Stimulated activated CD8-positive, alpha-beta memory T cell treated with anti-CD3 and anti-CD28 coated beads, Interleukin-7, amount 100 ng/mL, for 48 hours (primary cell): ENCODE data around the gene PCNT.
"Not testable (repeated sequence)": the region's sequence is repeated elsewhere in the genome, so short reads cannot be mapped to it uniquely, and the experiment has no call there.

Experiments used
- DNase-seq, 2 donors: peaks; one replicate each; pipeline ENCODE4 v3.0.0-alpha.2; 2020; ENCODE audit warnings: low read depth in 1 of 2; ENCODE audit errors: extremely low read depth in 1 of 2

Gene PCNT

GRCh38 chr21:46401186-46401910 lies 77.4 kb downstream of the PCNT start:
- DNase-seq = no peak

DNA sequence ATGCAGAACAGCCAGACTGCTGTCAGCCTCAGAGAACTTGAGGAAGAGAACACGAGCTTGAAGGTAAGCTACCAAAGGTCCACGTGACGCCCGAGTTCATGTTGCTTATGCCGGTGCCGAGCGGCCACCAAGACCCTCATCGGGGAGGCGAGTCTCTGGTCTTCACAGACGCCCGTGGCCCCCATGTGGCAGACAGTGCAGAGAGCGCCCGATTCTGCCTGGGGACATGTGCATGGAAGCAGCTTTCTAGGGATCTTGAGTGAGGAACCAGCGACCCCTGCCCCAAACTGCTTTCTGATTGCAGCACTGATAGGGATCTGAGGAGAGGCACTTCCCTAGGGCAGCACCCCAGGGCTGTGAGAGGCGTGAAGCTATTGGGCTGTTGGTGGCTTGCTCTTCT lies 78.5 kb downstream of the PCNT start:
- DNase-seq = no peak

DNA sequence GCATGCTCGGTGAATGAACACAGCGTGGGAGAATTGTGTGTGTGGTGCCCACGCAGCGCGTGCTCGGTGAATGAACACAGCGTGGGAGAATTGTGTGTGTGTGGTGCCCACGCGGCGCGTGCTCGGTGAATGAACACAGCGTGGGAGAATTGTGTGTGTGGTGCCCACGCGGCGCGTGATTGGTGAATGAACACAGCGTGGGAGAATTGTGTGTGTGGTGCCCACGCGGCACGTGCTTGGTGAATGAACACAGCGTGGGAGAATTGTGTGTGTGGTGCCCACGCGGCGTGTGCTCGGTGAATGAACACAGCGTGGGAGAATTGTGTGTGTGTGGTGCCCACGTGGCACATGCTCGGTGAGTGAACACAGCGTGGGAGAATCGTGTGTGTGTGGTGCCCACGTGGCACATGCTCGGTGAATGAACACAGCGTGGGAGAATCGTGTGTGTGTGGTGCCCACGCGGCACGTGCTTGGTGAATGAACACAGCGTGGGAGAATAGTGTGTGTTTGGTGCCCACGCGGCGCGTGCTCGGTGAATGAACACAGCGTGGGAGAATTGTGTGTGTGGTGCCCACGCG lies 79.4 kb downstream of the PCNT start:
- not testable (repeated sequence) for DNase-seq

DNA sequence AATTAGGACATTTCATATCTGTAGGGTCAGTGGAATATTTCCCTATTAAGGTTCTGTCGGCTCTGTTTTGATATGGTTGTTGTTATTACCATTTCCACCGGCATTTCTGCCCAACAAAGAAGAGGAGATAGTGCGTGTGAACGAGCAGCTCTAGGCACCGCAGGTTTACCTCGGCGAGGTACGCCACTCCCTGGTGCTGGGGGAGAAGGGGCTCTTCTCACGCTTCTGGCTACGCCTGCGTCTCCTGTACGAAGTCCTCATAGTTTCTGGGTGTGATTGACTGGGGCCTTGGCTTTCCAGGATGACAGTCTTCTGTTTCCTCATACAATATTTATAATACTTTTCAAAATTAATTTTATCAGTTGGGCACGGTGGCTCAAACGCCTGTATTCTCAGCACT lies 80.3 kb downstream of the PCNT start:
- no peak for DNase-seq

DNA sequence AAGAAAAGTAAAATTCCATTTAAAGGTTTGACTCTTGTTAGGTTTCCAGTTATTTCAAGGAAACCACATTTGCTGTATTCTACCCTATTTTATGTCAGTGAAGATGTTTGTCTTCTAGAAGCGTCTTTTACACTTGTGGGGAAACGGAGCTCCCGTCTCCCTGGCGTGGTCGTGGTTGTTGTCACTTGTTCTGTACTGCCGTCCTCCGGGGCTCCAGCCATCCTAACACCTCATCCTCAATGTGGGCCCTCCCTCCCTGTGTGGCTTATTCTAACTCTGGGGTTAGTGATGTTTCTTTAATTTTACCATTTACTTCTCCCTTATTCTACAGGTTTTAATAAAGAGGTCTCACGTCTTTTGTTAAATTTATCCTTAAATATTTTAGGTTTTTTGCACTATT lies 82.0 kb downstream of the PCNT start:
- DNase-seq = no peak

GRCh38 chr21:46409641-46410406 lies 85.9 kb downstream of the PCNT start:
- no peak for DNase-seq

DNA sequence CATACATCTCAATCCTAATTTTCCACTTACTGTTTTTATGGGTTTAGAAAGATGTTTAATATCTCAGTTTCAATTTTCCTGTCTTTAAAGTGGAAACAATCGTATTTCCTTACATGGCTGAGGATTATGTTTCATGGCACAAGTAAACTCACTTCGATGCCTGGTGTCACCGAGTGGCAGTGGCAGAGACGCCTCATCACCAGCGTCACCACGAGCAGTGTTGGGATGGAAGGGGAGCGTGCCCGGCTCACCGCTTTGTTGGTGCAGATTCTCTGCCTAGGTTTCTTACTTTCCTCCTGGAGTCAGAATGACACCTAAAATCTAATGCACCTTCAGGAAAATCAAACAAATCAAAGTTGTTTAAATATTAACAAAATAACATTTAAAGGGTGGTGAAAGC lies 86.6 kb downstream of the PCNT start:
- DNase-seq = no peak

DNA sequence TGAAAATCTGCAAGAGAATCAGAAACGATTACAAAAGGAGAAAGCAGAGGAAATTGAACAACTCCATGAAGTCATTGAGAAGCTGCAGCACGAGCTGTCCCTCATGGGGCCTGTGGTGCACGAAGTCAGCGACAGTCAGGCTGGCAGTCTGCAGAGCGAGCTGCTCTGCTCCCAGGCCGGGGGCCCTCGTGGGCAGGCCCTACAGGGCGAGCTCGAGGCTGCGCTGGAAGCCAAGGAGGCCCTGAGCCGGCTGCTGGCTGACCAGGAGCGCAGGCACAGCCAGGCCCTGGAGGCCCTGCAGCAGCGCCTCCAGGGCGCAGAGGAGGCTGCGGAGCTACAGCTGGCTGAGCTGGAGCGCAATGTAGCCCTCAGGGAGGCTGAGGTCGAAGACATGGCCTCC lies 87.3 kb downstream of the PCNT start:
- DNase-seq = no peak

DNA sequence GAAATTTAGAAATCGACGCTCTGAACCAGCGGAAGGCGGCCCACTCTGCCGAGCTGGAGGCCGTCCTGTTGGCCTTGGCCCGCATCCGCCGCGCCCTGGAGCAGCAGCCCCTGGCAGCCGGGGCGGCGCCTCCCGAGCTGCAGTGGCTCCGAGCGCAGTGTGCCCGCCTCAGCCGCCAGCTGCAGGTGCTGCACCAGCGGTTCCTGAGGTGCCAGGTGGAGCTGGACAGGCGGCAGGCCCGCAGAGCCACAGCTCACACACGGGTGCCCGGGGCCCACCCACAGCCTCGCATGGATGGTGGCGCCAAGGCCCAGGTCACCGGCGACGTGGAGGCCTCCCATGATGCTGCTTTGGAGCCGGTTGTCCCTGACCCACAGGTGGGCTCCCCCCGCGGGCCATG lies 87.7 kb downstream of the PCNT start:
- no peak for DNase-seq

DNA sequence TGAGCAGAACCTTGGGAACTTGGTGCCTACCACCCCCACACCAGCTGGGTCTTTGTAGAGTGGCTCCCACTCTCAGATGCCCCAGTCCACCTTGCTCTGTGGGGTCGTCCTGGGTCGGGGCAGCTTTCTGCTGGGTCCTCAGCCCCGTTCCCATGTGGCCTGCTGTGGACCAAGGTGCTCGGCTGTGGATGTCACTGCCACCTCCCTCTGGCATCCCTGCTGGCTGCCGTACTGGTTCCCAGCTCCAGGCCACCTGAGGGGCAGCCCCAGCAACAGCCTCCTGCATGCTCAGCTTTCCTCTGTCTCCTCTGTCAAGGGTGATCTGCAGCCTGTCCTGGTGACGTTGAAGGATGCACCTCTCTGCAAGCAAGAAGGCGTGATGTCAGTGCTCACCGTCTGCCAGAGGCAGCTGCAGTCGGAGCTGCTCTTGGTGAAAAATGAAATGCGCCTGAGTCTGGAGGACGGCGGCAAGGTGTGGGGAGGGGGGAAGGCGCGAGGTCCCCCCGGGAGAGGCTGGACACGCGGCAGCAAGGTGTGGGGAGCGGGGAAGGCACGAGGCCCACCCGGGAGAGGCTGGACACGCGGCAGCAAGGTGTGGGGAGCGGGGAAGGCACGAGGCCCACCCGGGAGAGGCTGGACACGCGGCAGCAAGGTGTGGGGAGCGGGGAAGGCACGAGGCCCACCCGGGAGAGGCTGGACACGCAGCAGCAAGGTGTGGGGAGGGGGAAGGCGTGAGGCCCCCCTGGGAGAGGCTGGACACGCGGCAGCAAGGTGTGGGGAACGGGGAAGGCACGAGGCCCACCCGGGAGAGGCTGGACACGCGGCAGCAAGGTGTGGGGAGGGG lies 88.8 kb downstream of the PCNT start:
- DNase-seq = no peak

DNA sequence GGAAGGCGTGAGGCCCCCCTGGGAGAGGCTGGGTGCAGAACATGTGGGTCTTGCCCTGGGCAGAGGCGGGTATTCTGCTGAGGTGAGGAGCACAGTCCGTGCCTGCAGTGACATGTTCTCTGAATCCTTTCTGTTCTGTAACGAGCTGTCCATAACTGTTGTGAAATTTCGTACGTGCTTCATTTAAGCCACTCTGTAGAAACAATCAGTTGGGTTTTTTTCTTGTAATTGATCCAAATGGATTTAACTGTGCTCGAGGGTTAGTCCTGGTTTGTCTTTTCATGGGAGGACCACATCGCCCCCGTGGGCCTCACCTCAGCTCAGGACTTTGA lies 89.4 kb downstream of the PCNT start:
- DNase-seq = no peak

- DNase-seq = no peak
Measured at GRCh38 chr21:46414965-46415275, 91.0 kb downstream of the PCNT start.

- no peak for DNase-seq
Measured at GRCh38 chr21:46416551-46416950, 92.6 kb downstream of the PCNT start.

DNA sequence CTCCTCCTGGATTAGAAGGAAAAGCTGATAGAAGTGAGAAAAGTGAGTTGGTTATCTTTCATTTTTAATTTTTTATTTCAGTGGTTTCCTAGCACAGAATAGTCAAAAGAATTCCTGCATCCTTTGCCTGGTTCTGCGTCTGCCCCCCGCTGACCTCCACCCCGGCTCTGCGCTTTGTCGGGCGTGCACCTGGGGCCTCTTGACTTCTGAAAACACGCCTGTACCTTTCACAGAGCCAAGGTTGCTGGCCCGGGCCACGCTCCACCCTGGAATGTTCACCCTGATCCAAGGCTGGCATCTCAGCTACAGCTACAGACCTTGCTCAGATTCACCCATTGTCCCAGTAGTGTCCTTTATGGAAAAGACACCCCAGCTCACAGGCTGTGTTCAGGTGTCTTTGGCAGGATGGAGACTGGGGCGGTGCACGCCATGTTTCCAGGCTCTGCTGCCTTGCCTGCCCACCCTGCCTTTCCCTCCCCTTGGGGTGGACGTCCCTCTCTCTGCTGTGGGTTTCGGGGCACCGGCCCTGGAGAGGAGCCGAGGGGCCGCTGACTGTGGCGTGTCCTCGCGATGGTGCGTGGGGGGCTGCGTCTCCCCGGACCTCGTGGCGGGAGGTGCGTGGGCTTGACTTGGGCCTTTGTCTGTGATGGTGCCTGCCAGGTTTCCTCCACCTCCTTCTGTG lies 94.5 kb downstream of the PCNT start:
- DNase-seq = no peak

- DNase-seq = no peak
Measured at GRCh38 chr21:46420241-46421190, 96.6 kb downstream of the PCNT start.

GRCh38 chr21:46421191-46421750 lies 97.3 kb downstream of the PCNT start:
- DNase-seq = no peak

DNA sequence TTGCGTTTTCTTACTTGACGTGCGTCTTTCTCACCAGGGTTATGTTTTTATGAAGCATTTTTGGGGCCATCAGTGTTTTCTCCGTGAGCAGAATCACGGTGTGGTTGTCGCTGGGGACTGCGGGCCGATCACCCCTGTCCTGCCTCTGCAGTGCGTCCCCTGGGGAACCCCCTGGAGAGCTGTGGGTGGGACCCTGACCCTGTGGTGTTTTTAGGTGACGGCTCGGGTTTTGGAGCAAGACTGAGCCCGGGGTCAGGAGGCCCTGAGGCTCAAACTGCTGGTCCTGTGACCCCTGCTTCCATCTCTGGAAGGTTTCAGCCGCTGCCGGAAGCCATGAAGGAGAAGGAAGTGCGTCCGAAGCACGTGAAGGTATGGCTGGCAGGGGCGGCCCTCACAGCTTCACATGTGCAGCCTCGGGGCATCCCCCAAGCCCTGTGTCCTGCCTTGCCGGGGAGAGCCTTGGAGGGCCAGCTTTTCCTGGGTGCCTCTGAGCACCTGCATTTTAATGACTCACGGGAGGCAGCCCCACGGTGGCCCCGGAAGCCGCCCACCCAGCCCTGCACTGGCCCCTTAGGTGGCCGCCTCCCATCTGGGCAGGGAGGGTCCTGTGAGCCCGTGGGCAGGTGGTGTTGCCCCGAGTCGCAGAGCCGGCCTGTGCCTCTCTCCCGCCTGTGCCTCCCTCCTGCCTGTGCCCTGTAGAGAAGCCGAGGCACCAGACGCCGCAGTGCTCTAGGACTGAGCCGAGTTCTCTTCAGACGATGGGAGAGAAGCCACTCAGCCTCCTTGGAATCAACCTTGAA lies 98.0 kb downstream of the PCNT start:
- no peak for DNase-seq

GRCh38 chr21:46422636-46423241 lies 98.8 kb downstream of the PCNT start:
- no peak for DNase-seq
